K562 (cell line): Measurements from ENCODE around the gene ARHGAP22. TPM values are rescaled to one million over a fixed set of nuclear protein-coding genes. Genes with fewer than 3 reads are reported as not detected.
A peak's percentile ranks its signal among the peaks of the same experiment; 100 is the strongest.

Experiments
- ARNT ChIP-seq, 2 experiments: fragments of 450-650 bp; IDR thresholded peaks; 2 replicates each; pipeline ENCODE4 v1.6.1; 2016; ENCODE audit warnings: mild to moderate bottlenecking in 1 of 2
- FOXO4 ChIP-seq: fragments of 450-650 bp; formaldehyde crosslinking; IDR thresholded peaks from 2 replicates; pipeline ENCODE4 v1.4.0; 2020; ENCODE audit warnings: mild to moderate bottlenecking, moderate library complexity
- GABPA ChIP-seq: fragments of 200-800 bp; sonication (Bioruptor generic); conservative IDR thresholded peaks from 2 replicates; pipeline ENCODE4 v1.6.1; 2016; ENCODE audit warnings: low read depth, missing genetic modification characterization, missing compliant biosample characterization
- HMG20A ChIP-seq: fragments of 450-650 bp; formaldehyde crosslinking; conservative IDR thresholded peaks from 2 replicates; pipeline ENCODE4 v1.4.0; 2020; ENCODE audit warnings: mild to moderate bottlenecking, mixed read lengths
- HSF4 ChIP-seq: fragments of 250-450 bp; sonication (Bioruptor Pico); IDR thresholded peaks from 2 replicates; pipeline ENCODE4 v2.1.2; 2022; ENCODE audit warnings: mild to moderate bottlenecking, moderate library complexity, borderline replicate concordance
- KAT7 ChIP-seq: sonication (generic); formaldehyde crosslinking; IDR thresholded peaks from 2 replicates; pipeline ENCODE4 v1.8.0; 2022; ENCODE audit warnings: missing genetic modification reagents, mild to moderate bottlenecking, borderline replicate concordance
- KHSRP ChIP-seq: fragments of 450-650 bp; IDR thresholded peaks from 2 replicates; pipeline ENCODE4 v1.6.1; 2017
- MBD1 ChIP-seq: fragments of 250-450 bp; sonication (Bioruptor Pico); IDR thresholded peaks from 2 replicates; pipeline ENCODE4 v1.8.0; 2022; ENCODE audit warnings: inconsistent platforms
- MITF ChIP-seq: IDR thresholded peaks from 2 replicates; pipeline ENCODE4 v1.6.1; 2014; ENCODE audit warnings: antibody characterized with exemption
- MYC ChIP-seq, 2 experiments: fragments of 250-450 bp in 1 of 2; sonication (Bioruptor Pico) in 1 of 2; IDR thresholded peaks; 2 replicates each; pipeline versions ENCODE4 v1.5.1 to v1.6.1; 2012 to 2021; ENCODE audit warnings: low read depth in 2 of 2, borderline replicate concordance in 1 of 2, improper control_type of control experiment in 1 of 2, low read length in 1 of 2, mild to moderate bottlenecking in 1 of 2, moderate library complexity in 1 of 2
- NFE2 ChIP-seq: IDR thresholded peaks from 2 replicates; pipeline ENCODE4 v1.6.1; 2014; ENCODE audit warnings: antibody characterized with exemption, low read depth
- NFIC ChIP-seq: fragments of 450-650 bp; IDR thresholded peaks from 2 replicates; pipeline ENCODE4 v1.6.1; 2017; ENCODE audit warnings: mild to moderate bottlenecking, inconsistent platforms
- NR2F6 ChIP-seq: fragments of 450-650 bp; formaldehyde crosslinking; IDR thresholded peaks from 2 replicates; pipeline ENCODE4 v1.4.0; 2020; ENCODE audit warnings: mild to moderate bottlenecking
- NR3C1 ChIP-seq: sonication (generic); formaldehyde crosslinking; IDR thresholded peaks from 2 replicates; pipeline ENCODE4 v1.8.1; 2022; ENCODE audit warnings: missing genetic modification reagents
- PCBP2 ChIP-seq: fragments of 200-400 bp; formaldehyde crosslinking; IDR thresholded peaks from 2 replicates; pipeline ENCODE4 v1.6.1; 2018; ENCODE audit warnings: low read length, low read depth, mild to moderate bottlenecking, moderate library complexity; ENCODE audit not compliant: poor library complexity, severe bottlenecking
- PML ChIP-seq: IDR thresholded peaks from 2 replicates; pipeline ENCODE4 v1.6.1; 2012; ENCODE audit warnings: low read length, inconsistent platforms
- POU5F1 ChIP-seq: fragments of 150-350 bp; IDR thresholded peaks from 2 replicates; pipeline ENCODE4 v1.6.1; 2014; ENCODE audit warnings: borderline replicate concordance, low read length, low read depth, mild to moderate bottlenecking; ENCODE audit not compliant: partially characterized antibody
- TAF1 ChIP-seq: IDR thresholded peaks from 2 replicates; pipeline ENCODE4 v1.6.1; 2011; ENCODE audit warnings: mild to moderate bottlenecking, low read length, moderate library complexity; ENCODE audit not compliant: insufficient read depth, control insufficient read depth, severe bottlenecking; ENCODE audit errors: extremely low read depth
- THRAP3 ChIP-seq: fragments of 450-650 bp; IDR thresholded peaks from 2 replicates; pipeline ENCODE4 v1.6.1; 2016; ENCODE audit warnings: mild to moderate bottlenecking, inconsistent platforms, borderline replicate concordance
- ZFP91 ChIP-seq: sonication (generic); formaldehyde crosslinking; IDR thresholded peaks from 2 replicates; pipeline ENCODE4 v1.8.0; 2022; ENCODE audit warnings: mild to moderate bottlenecking, missing genetic modification reagents
- ZNF584 ChIP-seq: fragments of 200-800 bp; sonication (Bioruptor generic); IDR thresholded peaks from 2 replicates; pipeline ENCODE4 v1.6.1; 2016; ENCODE audit warnings: low read depth, mild to moderate bottlenecking, missing genetic modification characterization, missing compliant biosample characterization
- polyA plus RNA-seq, 8 experiments: library from polyadenylated mRNA; depleted of rRNA in 4 of 8; stranded (reverse) in 5 of 8; unstranded in 3 of 8; fragments of >200 nt; fragmentation: Nextera tagmentation in 2 of 8; fragmentation: Illumina TruSeq in 1 of 8; extraction: Ambion mirVana in 2 of 8; extraction: Trizol in 1 of 8; gene quantifications; 2 replicates each; pipeline versions ENCODE4 v1.2.1 to v1.2.3, GENCODE V29; 2011 to 2014; ENCODE audit warnings: inconsistent platforms in 1 of 8, missing spikeins in 1 of 8
- total RNA-seq, 7 experiments: library from RNA; depleted of rRNA in 6 of 7; stranded (reverse); fragments of >200 nt in 6 of 7; fragmentation: Illumina TruSeq in 2 of 7; extraction: Trizol in 2 of 7; gene quantifications; 2 replicates each; pipeline versions ENCODE4 v1.2.1 to v1.2.3, GENCODE V29; 2011 to 2021; ENCODE audit warnings: low replicate concordance in 1 of 7

ARHGAP22 gene
- total and polyA plus RNA-seq, 9 of the 15 experiments (the other 6 are each of a cell fraction or from before 2014, with no cell fraction given) = 1.3 to 28.1 (median 12.7) TPM

- no peak; the same call in 1 of the 2 replicates for TF ChIP-seq MYC (IDR thresholded peaks at IDR 0.05; ENCODE audit: low read depth, low read length)
- TF ChIP-seq MYC (CRISPR knock-in tag; IDR thresholded peaks at IDR 0.05; ENCODE audit: borderline replicate concordance, low read depth) = peak; percentile 57; the same call in 1 of the 2 replicates
- TF ChIP-seq HSF4 (CRISPR knock-in tag) = 0 out of 2 replicates have a peak, but pooled peaks have one; percentile 5
- peak; percentile 47; the same call in 1 of the 2 replicates for TF ChIP-seq NFIC
- TF ChIP-seq NFE2 = no peak
- TF ChIP-seq POU5F1 = no peak
- TF ChIP-seq MITF = no peak
- no peak for TF ChIP-seq HMG20A (CRISPR knock-in tag)
- TF ChIP-seq ARNT (IDR thresholded peaks at IDR 0.05) = no peak
- no peak for TF ChIP-seq THRAP3
- TF ChIP-seq MBD1 = no peak
- no peak for TF ChIP-seq PML
- TF ChIP-seq ZNF584 = no peak
- no peak for TF ChIP-seq PCBP2
- TF ChIP-seq GABPA (tag) = no peak
- no peak for TF ChIP-seq ZFP91 (CRISPR knock-in tag)
- TF ChIP-seq KAT7 (CRISPR knock-in tag) = no peak
- no peak for TF ChIP-seq NR2F6 (CRISPR knock-in tag)
- no peak for TF ChIP-seq FOXO4
- no peak for TF ChIP-seq KHSRP
- no peak for TF ChIP-seq TAF1
- TF ChIP-seq NR3C1 (CRISPR knock-in tag) = no peak
Measured at GRCh38 chr10:48480397-48481374, 124.2 kb downstream of the ARHGAP22 start (continued).
